ENCODE data around the gene TMEM139. TPM values are rescaled to one million over a fixed set of nuclear protein-coding genes. Genes with fewer than 3 reads are reported as not detected.
A peak's percentile ranks its signal among the peaks of the same experiment; 100 is the strongest.
"Not testable (repeated sequence)": the region's sequence is repeated elsewhere in the genome, so short reads cannot be mapped to it uniquely, and the experiment has no call there.

The TMEM139 gene
- polyA plus RNA-seq, 4 donors: 32.5 to 127 (median 66.5) TPM

GRCh38 chr7:143287339-143287934 is 2.7 kb downstream of the TMEM139 start:
- H3K27me3 ChIP-seq (ENCODE audit: control insufficient read depth in 3 of 3, insufficient read depth in 3 of 3, low read length in 3 of 3): no peaks in the 10 kb centered on the region

GRCh38 chr7:143287935-143288826 is 3.4 kb downstream of the TMEM139 start, which contains the start of gene CASP2:
Gene CASP2, plus strand, starts transcription at chr7:143288351. Its CDS starts 105 bp downstream, at chr7:143288456.
- no peak for FAIRE-seq
- WGBS, 3 donors: 2 to 7% (median 3%) methylated on average over 57 to 84 of the region's 84 CpGs
- peaks cover 9 to 49% (median 9%) of the 10 kb centered on the region in 3 donors for H3K4me1 ChIP-seq (ENCODE audit: control insufficient read depth in 3 of 3, insufficient read depth in 2 of 3, low read depth in 1 of 3, low read length in 2 of 3)
- peak within 1 kb of the TSS; percentile 57 to 89 (median 89) for H3K27ac ChIP-seq (ENCODE audit: low read depth in 1 of 3, low read length in 2 of 3)
- peaks cover 0 to 7% of the 10 kb centered on the region in 2 donors for H3K9me3 ChIP-seq (ENCODE audit: control insufficient read depth in 2 of 2, insufficient read depth in 1 of 2, low read depth in 1 of 2, low read length in 1 of 2)
- H3K4me3 ChIP-seq (ENCODE audit: low read depth in 1 of 3, low read length in 3 of 3): peak within 1 kb of the TSS; percentile 66 to 88 (median 82)
- H3K27me3 ChIP-seq (ENCODE audit: control insufficient read depth in 3 of 3, insufficient read depth in 3 of 3, low read length in 3 of 3): no peaks in the 10 kb centered on the region
- peaks cover 2 to 34% (median 5%) of the 10 kb centered on the region in 3 donors for H3K36me3 ChIP-seq (ENCODE audit: control insufficient read depth in 3 of 3, insufficient read depth in 2 of 3, low read depth in 1 of 3, low read length in 3 of 3)
- DNase-seq: peak; percentile 98 to 99

More at GRCh38 chr7:143287339-143287934, 2.7 kb downstream of the TMEM139 start:
- WGBS, 3 donors: 84 to 96% (median 87%) methylated on average over 17 of the region's 17 CpGs
- H3K27ac ChIP-seq (ENCODE audit: low read depth in 1 of 3, low read length in 2 of 3): peak overlapping the region; percentile 49 to 57 (median 53)
- peaks cover 0 to 27% (median 0%) of the 10 kb centered on the region in 3 donors for H3K36me3 ChIP-seq (ENCODE audit: control insufficient read depth in 3 of 3, insufficient read depth in 2 of 3, low read depth in 1 of 3, low read length in 3 of 3)
- DNase-seq: no peak
- FAIRE-seq: no peak
- peaks cover 0 to 7% of the 10 kb centered on the region in 2 donors for H3K9me3 ChIP-seq (ENCODE audit: control insufficient read depth in 2 of 2, insufficient read depth in 1 of 2, low read depth in 1 of 2, low read length in 1 of 2)
- H3K4me3 ChIP-seq (ENCODE audit: low read depth in 1 of 3, low read length in 3 of 3): peak overlapping the region in 2 of 3 donors; percentile 3 to 66
- peaks cover 9 to 54% (median 9%) of the 10 kb centered on the region in 3 donors for H3K4me1 ChIP-seq (ENCODE audit: control insufficient read depth in 3 of 3, insufficient read depth in 2 of 3, low read depth in 1 of 3, low read length in 2 of 3)

- no peak for FAIRE-seq
- 1% methylated on average over 11 of the region's 11 CpGs for WGBS, 3 donors
Measured at GRCh38 chr7:143288836-143289235, 4.1 kb downstream of the TMEM139 start.

GRCh38 chr7:143289421-143289820 is 4.7 kb downstream of the TMEM139 start:
- H3K4me3 ChIP-seq (ENCODE audit: low read depth in 1 of 3, low read length in 3 of 3): peak overlapping the region in 2 of 3 donors; percentile 65 to 82
- H3K27ac ChIP-seq (ENCODE audit: low read depth in 1 of 3, low read length in 2 of 3): no peak overlapping the region
- DNase-seq: no peak
- no peak for FAIRE-seq
- H3K27me3 ChIP-seq (ENCODE audit: control insufficient read depth in 3 of 3, insufficient read depth in 3 of 3, low read length in 3 of 3): no peaks in the 10 kb centered on the region
- 3 to 12% (median 3%) methylated on average over 6 of the region's 6 CpGs for WGBS, 3 donors
- H3K36me3 ChIP-seq (ENCODE audit: control insufficient read depth in 3 of 3, insufficient read depth in 2 of 3, low read depth in 1 of 3, low read length in 3 of 3): peaks cover 6 to 43% (median 13%) of the 10 kb centered on the region in 3 donors
- peaks cover 0 to 7% of the 10 kb centered on the region in 2 donors for H3K9me3 ChIP-seq (ENCODE audit: control insufficient read depth in 2 of 2, insufficient read depth in 1 of 2, low read depth in 1 of 2, low read length in 1 of 2)
- peaks cover 6 to 37% (median 9%) of the 10 kb centered on the region in 3 donors for H3K4me1 ChIP-seq (ENCODE audit: control insufficient read depth in 3 of 3, insufficient read depth in 2 of 3, low read depth in 1 of 3, low read length in 2 of 3)

More at GRCh38 chr7:143288836-143289235, 4.1 kb downstream of the TMEM139 start:
- H3K4me1 ChIP-seq (ENCODE audit: control insufficient read depth in 3 of 3, insufficient read depth in 2 of 3, low read depth in 1 of 3, low read length in 2 of 3): peaks cover 7 to 43% (median 9%) of the 10 kb centered on the region in 3 donors
- H3K27me3 ChIP-seq (ENCODE audit: control insufficient read depth in 3 of 3, insufficient read depth in 3 of 3, low read length in 3 of 3): no peaks in the 10 kb centered on the region
- H3K36me3 ChIP-seq (ENCODE audit: control insufficient read depth in 3 of 3, insufficient read depth in 2 of 3, low read depth in 1 of 3, low read length in 3 of 3): peaks cover 2 to 41% (median 8%) of the 10 kb centered on the region in 3 donors
- peaks cover 0 to 7% of the 10 kb centered on the region in 2 donors for H3K9me3 ChIP-seq (ENCODE audit: control insufficient read depth in 2 of 2, insufficient read depth in 1 of 2, low read depth in 1 of 2, low read length in 1 of 2)
- H3K27ac ChIP-seq (ENCODE audit: low read depth in 1 of 3, low read length in 2 of 3): peak overlapping the region in 2 of 3 donors; percentile 89
- peak overlapping the region; percentile 65 to 88 (median 82) for H3K4me3 ChIP-seq (ENCODE audit: low read depth in 1 of 3, low read length in 3 of 3)
- no peak for DNase-seq

- Histone ChIP-seq H3K4me1 (ENCODE audit: control insufficient read depth in 3 of 3, insufficient read depth in 2 of 3, low read depth in 1 of 3, low read length in 2 of 3) (peaks cover 6 to 36% (median 9%) of the 10 kb centered on the region in 3 donors), H3K36me3 (ENCODE audit: control insufficient read depth in 3 of 3, insufficient read depth in 2 of 3, low read depth in 1 of 3, low read length in 3 of 3) (peaks cover 9 to 45% (median 16%) of the 10 kb centered on the region in 3 donors)
- not testable (repeated sequence) for H3K27ac ChIP-seq (ENCODE audit: low read depth in 1 of 3, low read length in 2 of 3); FAIRE-seq; H3K27me3 ChIP-seq (ENCODE audit: control insufficient read depth in 3 of 3, insufficient read depth in 3 of 3, low read length in 3 of 3); DNase-seq; H3K9me3 ChIP-seq (ENCODE audit: control insufficient read depth in 2 of 2, insufficient read depth in 1 of 2, low read depth in 1 of 2, low read length in 1 of 2); H3K4me3 ChIP-seq (ENCODE audit: low read depth in 1 of 3, low read length in 3 of 3)
- 41 to 54% (median 52%) methylated on average over 3 to 4 of the region's 4 CpGs for WGBS, 3 donors
Measured at GRCh38 chr7:143289888-143290287, 5.1 kb downstream of the TMEM139 start.

- no peaks in the 10 kb centered on the region for H3K27me3 ChIP-seq (ENCODE audit: control insufficient read depth in 3 of 3, insufficient read depth in 3 of 3, low read length in 3 of 3)
- FAIRE-seq (no peak), DNase-seq (no peak)
- 35 to 61% (median 45%) methylated on average over 4 of the region's 4 CpGs for WGBS, 3 donors
- peaks cover 0 to 7% of the 10 kb centered on the region in 2 donors for H3K9me3 ChIP-seq (ENCODE audit: control insufficient read depth in 2 of 2, insufficient read depth in 1 of 2, low read depth in 1 of 2, low read length in 1 of 2)
- H3K4me1 ChIP-seq (ENCODE audit: control insufficient read depth in 3 of 3, insufficient read depth in 2 of 3, low read depth in 1 of 3, low read length in 2 of 3): peaks cover 6 to 36% (median 9%) of the 10 kb centered on the region in 3 donors
- H3K27ac ChIP-seq (ENCODE audit: low read depth in 1 of 3, low read length in 2 of 3): no peak overlapping the region
- no peak overlapping the region for H3K4me3 ChIP-seq (ENCODE audit: low read depth in 1 of 3, low read length in 3 of 3)
- H3K36me3 ChIP-seq (ENCODE audit: control insufficient read depth in 3 of 3, insufficient read depth in 2 of 3, low read depth in 1 of 3, low read length in 3 of 3): peaks cover 9 to 48% (median 16%) of the 10 kb centered on the region in 3 donors
Measured at GRCh38 chr7:143290293-143290692, 5.5 kb downstream of the TMEM139 start.

GRCh38 chr7:143292876-143293275 is 8.1 kb downstream of the TMEM139 start:
- no peak overlapping the region for H3K4me3 ChIP-seq (ENCODE audit: low read depth in 1 of 3, low read length in 3 of 3)
- H3K4me1 ChIP-seq (ENCODE audit: control insufficient read depth in 3 of 3, insufficient read depth in 2 of 3, low read depth in 1 of 3, low read length in 2 of 3): peaks cover 7 to 22% (median 9%) of the 10 kb centered on the region in 3 donors
- H3K27ac ChIP-seq (ENCODE audit: low read depth in 1 of 3, low read length in 2 of 3): no peak overlapping the region
- peaks cover 0 to under 1% of the 10 kb centered on the region in 2 donors for H3K9me3 ChIP-seq (ENCODE audit: control insufficient read depth in 2 of 2, insufficient read depth in 1 of 2, low read depth in 1 of 2, low read length in 1 of 2)
- FAIRE-seq (no peak), DNase-seq (no peak)
- peaks cover 9 to 34% (median 16%) of the 10 kb centered on the region in 3 donors for H3K36me3 ChIP-seq (ENCODE audit: control insufficient read depth in 3 of 3, insufficient read depth in 2 of 3, low read depth in 1 of 3, low read length in 3 of 3)
- WGBS, 3 donors: 96 to 97% (median 97%) methylated on average over 5 of the region's 5 CpGs
- H3K27me3 ChIP-seq (ENCODE audit: control insufficient read depth in 3 of 3, insufficient read depth in 3 of 3, low read length in 3 of 3): no peaks in the 10 kb centered on the region

GRCh38 chr7:143295870-143296269 is 11.1 kb downstream of the TMEM139 start:
- peaks cover 0 to 13% (median 3%) of the 10 kb centered on the region in 3 donors for H3K4me1 ChIP-seq (ENCODE audit: control insufficient read depth in 3 of 3, insufficient read depth in 2 of 3, low read depth in 1 of 3, low read length in 2 of 3)
- H3K4me3 ChIP-seq (ENCODE audit: low read depth in 1 of 3, low read length in 3 of 3): no peak overlapping the region
- H3K36me3 ChIP-seq (ENCODE audit: control insufficient read depth in 3 of 3, insufficient read depth in 2 of 3, low read depth in 1 of 3, low read length in 3 of 3): peaks cover 22 to 48% (median 25%) of the 10 kb centered on the region in 3 donors
- H3K9me3 ChIP-seq (ENCODE audit: control insufficient read depth in 2 of 2, insufficient read depth in 1 of 2, low read depth in 1 of 2, low read length in 1 of 2): no peaks in the 10 kb centered on the region
- no peak for FAIRE-seq
- peak in 1 of 2 donors; percentile 63 for DNase-seq
- H3K27me3 ChIP-seq (ENCODE audit: control insufficient read depth in 3 of 3, insufficient read depth in 3 of 3, low read length in 3 of 3): no peaks in the 10 kb centered on the region
- peak overlapping the region in 1 of 3 donors; percentile 70 for H3K27ac ChIP-seq (ENCODE audit: low read depth in 1 of 3, low read length in 2 of 3)
